T-helper 9 cell (primary cell): Measurements from ENCODE around the gene VSIR.

Source experiments
- DNase-seq: peaks from one replicate; pipeline ENCODE4 v3.0.0-alpha.2; 2020

The VSIR gene

DNA sequence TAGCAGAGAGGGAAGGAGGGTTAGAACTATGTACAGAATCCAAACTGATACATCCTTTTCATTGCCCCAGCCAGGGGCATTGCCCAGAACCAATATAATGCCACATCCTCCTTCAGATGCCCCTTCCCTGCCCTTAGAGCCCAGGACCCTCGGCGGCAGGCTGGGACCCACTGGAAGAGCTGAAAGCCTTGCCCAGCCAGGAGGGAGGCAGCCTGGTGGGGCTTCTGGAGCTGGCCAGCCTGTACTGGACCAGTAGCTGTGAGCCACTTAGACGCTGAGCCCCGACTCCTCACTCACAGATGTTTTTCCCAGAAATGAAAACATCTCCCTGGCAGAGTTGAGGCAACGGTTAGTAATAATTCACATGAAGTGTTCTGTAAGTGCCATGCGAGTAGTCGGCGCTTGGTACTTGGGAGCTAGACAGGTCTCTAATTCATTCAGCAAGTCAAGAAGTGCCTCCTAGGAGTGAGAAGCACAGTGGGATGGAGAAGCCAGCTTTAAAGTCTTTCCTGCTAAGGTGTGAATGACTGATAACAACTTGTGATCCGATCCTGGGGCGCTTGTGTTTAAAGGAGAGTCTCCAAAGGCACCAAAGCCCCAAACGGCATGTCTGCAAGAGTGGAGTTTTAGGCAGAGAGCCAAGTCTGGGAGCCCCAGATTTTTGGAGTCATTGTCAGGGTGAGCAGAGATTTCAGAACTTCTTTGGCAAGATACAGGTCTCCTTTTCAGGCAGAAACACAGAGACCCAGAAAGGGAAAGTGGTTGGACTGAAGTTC lies 9.8 kb downstream of the VSIR start:
- no peak for DNase-seq

DNA sequence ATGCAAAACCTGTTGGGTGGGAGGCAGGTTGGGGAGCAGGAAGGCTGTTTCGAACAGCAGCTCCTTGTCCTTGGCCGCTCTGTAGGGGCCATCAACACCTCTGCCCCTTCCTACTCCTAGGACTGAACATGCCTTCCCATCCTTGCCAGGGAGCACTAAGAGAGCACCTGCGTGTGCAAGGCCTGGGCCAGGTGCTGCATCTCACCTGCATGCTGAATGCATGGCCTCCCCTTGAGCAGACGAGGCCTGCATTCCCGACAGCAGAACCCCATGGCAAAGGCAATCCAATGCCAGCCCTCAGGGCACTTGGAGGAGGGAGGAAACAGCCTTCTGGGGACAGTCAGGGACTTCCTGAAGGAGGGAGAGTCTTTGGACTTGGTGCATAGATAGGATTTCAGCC lies 11.0 kb downstream of the VSIR start:
- DNase-seq, result no peak

DNA sequence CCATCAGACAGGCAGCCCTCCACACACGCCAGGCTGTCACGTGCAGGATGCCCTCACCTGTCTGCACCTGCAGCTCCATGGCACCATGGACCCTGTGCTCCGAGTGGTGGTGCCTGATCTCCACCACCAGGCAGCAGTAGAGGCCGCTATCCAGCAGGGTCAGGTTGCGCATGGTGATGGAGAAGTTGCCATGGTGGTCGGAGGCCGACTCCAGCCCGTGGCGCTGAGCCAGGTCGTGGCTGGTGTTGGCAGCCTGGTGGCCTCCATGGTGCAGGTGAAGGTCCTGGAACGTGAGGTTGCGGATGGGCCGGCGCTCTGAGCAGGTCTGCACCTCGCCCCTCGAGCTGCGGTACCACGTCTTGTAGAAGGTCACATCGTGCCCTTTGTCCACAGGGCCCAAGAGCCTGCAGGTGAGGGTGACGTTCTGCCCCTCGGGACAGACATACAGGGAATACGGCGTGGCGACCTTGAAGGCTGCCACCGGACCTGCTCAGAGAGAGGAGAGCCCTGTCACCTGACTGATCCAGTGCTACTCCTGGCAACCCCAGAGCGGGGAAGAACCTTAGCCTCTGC lies 11.7 kb downstream of the VSIR start:
- DNase-seq, result no peak

DNA sequence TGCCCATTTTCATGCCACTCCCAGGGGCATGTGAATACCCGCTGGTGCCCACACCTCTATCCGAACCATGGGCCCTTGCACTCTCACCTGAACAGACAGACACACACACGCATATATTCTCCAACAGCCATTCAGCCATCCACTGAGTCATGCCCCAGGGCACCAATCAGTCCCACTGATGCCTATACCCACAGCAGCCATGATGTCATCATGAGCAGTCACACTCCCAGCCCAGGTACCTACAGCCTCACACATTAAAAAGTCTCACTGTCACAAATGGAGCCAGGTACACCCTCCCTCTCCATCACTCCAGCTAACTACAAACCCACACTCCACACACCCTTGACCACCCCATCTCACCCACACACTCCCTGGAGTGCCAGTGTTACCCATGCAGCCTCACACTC lies 12.2 kb downstream of the VSIR start:
- no peak for DNase-seq

DNA sequence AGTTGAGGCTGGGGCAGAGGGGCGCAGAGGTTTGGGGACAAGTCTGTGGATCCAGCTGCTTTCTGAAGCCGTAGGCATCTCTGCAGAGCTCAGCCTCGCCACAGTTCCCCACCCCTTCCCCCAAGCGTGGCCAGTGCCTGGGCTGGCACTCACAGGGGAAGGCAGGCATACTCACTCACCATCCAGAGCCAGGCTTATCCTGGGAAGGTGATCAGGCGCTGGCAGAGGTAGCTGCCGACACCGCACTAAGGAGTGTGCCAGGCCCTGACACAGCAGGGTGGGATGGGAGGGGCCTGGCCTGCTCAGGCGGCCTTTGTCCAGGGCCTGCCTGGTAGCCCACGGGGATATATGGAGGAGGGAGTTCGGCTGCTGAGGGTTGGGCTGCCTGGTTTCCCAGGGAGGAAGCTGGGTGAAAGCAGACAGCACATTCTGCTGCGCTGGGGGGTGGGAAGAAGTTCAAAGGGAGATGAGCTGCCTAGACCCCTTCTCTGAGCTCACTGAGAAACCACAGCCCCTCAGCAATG lies 15.9 kb downstream of the VSIR start:
- no peak for DNase-seq

DNA sequence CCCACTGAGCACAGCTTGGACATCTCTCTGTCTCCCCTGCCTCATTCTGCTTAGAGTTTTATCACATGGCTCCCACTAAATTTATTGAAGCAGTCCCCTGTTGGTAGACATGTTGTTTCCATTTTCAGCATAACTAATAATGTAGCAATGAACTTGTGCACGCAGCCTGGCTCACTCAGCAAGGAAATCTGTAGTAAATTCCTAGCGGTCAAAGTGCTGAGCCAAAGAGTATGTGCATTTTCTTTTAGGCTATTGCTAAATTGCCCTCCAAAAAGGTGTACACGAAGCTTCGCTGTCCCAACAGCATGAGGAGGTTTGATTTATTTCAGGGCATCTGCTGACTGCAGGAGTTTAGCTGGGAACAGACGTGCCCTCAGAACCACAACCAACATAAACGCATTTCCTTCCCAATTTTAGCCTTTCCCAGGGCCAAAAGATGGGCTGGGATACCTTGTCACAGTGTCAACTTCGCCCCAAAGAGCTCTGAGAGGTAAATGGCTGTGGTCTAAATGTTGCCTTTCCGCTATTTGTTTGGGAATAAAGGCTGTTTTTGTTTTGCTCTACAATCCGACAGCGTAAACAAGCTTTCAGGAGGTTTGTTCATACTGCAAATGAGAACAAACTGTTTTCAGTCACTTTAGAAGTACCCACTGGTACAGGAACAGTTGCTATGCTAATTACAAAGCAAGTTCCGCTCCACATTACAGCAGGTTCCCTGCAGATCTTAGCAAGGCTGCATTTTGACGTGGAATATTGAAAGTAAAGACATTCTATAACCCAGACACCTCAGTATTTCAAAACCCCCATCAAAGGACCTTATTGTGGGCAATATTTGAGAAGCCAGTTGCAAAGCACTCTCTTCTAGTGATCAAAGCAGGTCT lies 16.8 kb downstream of the VSIR start:
- DNase-seq, result no peak

DNA sequence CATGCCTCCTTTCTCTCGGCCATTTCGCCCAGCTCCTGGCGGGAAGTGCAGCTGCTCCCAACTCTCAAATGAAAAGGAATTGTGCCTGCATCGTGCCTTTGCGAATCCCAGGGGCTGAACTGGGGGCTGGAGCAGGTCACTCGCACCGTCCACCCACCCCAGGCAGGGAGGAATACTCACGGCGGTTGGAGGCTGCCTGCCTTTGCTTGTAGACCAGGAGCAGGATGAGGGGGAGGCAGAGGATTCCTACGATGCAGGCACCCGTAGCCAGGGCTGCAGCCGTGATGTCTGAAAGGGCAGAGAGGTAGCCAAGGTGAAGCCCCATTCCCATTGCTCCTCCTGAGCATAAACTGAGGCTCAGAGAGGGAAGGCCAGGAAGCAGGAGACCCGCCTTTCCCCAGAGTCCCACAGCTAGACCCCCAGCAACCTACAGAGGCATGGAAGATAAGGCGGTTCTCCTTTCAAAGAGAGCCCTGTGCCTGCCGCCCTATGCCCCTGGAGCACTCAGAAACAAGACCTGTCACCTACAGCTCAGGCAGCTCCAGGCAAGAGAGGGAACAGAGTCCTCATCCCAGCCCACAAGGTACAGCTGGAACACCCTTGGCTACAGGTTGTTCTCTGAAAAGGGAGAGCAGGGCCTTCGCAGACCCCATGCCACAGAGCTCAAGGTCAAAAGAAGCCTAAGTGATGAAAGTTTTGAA lies 18.0 kb downstream of the VSIR start:
- no peak for DNase-seq

DNA sequence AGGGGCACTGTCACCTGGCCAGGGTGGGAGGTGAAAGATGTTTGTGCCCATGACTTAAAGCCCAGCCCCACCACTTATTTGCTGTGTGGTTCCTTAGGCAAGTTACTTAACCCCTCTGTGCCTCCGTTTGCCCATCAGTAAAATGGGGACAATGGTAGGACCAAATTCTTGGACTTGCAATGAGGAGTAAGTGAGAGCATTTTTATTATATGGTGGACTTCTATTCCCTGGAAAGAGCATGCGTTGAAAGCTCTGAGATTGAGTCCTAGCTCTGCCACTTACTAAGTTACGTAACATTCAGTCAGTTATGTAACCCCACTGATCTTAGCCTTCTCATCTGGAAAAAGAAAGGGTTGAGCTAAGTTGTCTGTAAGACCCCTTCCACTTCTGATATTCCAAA lies 18.8 kb downstream of the VSIR start:
- DNase-seq, result no peak

DNA sequence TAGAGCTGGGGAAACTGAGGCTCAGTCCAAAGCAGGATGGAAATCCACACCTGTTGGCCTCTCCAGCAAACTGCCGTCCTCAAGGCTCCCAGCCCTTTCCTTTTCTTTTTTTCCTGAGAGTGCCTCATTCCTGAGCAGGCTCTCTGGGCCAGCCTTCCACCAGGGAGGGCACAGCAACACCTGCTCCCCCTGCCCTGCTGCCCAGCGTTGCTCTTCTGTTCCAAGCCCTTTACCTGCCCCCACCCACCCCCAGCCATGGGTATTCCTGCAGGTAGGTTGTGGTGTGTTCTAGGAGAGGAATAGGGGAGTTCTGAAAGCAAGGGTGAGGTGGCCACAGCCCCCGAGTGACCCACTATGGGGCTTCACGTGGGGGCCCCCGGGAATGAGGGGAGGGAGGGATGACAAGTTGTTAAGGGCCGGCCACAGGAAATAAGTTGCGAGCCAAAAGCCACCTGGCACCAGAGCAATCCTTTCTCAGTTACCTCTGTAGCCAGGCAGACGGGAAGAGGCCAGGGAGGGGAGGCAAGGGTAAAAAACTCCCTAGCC lies 19.3 kb downstream of the VSIR start:
- DNase-seq, result no peak

DNA sequence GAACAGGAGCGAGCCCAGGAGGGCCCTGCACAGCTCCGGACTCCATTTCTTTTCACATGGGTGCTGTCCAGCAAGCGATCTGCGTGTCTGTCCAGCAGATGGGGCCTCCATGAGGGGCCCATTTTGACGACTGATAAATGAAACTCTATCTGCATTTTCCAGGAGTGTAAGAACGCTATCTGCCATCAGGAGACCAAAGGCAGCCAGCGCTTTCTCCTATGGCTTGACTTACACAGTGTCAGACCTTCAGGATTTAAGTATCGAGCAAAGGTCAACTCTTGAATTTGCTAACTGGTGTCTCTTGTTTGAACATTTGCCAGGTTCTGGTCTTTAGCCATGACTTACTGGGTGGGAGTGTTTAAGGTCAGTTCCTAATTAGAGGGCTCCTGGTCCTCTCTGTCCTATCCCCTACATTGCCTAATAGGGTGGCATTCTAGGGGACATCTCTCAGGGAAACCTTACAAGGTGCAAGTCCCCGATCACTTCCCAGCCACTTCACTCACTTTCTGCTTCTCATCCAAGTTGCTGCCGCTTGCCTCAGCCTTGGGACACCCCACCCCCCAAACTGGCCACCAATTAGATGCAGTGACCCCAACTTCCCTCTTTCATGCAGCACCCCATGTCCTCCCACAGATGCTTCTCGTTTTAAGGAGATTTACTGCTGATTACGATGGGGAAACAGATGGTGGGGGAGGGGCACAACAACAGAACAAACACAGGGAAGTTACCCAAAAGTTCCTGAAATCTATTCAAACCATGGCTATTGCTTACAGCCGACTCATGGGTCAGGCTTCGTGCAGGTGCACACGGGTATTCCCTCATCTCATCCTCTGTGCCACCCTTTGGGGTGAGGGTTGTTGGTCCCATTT lies 20.0 kb downstream of the VSIR start:
- DNase-seq, result no peak

DNA sequence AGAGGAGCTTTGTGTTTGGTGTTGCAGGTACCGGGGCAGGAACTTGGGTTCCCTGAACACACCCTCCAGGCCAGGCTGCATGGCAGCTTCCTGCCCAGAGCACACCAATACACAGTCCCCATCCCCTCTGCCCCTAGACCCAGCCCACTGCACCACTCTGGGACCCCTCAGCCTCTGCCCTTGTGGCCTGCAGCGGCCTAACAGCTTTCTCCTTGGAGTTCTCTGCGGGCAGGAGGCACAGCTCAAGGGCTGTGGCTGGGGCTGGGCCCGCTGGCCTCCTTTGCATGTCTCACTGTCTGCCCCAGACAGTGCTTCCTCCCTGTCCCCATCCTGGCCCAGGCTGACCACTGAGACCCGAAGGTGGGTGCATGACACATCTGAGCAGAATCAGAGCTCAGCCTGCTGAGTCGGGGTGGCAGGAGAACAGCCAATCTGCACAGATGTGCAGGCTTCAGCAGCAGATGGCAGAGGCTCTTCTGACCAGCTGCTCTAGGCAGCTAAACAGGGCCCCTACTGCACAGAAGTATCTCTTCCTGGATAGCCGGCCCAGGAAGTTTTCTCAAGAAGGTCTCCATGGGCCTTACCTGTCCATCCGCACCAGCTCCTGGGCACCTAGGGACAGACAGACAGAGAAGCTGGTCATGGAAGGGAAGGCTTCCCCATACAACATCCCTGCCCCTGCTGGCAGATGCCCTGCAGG lies 20.8 kb downstream of the VSIR start:
- no peak for DNase-seq

DNA sequence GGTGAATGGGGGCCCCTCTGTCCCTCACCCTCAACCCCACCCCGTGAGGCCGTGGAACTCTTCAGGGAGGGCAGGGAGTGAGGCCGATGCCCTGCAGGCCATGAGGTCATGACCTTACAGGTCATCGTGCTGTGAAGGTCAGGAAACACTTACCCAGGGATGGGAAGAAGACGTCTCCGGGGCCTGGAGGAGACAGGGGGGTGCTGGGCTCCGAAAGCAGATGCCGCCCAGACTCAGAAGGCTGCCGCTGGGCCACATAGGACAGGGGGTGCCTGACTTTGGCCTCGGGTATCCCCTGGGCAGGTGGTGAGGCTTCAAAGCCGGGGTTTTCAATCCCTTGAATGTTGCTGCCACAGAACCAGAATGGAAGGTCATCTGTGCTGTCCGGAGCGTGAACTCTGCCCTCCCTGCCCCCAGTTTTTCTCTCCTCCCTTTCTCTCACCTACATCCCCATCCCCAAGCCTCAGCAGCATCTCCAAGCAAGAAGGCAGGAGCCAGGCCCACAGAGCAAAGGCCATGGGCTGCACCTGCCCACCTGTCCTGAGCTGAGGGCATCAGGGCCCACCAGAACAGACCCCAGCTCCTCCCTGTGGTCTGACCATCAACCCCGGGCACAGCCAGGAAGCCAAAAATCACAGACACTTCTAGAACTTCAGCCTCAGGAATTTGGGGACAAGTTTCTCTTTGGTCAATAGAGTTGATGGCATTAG lies 21.6 kb downstream of the VSIR start:
- no peak for DNase-seq

DNA sequence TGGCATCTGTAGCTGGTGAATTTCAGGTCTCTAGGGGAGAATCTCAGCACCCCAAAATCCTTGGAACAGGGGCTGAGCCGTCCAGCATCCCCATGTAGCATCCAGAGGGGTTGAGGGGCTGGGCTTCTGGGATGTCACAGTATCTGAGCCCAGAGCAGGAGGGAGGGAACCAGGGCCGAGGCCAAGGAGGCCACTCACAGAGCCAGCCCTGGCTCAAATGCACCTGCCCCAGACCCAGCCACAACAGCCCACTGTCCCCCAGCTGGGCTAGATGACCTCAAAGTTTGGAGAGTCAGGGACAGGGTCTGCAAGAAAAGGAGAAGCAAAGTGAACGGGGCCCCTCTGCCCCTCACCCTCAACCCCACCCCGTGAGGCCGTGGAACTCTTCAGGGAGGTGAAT lies 22.3 kb downstream of the VSIR start:
- DNase-seq, result no peak

DNA sequence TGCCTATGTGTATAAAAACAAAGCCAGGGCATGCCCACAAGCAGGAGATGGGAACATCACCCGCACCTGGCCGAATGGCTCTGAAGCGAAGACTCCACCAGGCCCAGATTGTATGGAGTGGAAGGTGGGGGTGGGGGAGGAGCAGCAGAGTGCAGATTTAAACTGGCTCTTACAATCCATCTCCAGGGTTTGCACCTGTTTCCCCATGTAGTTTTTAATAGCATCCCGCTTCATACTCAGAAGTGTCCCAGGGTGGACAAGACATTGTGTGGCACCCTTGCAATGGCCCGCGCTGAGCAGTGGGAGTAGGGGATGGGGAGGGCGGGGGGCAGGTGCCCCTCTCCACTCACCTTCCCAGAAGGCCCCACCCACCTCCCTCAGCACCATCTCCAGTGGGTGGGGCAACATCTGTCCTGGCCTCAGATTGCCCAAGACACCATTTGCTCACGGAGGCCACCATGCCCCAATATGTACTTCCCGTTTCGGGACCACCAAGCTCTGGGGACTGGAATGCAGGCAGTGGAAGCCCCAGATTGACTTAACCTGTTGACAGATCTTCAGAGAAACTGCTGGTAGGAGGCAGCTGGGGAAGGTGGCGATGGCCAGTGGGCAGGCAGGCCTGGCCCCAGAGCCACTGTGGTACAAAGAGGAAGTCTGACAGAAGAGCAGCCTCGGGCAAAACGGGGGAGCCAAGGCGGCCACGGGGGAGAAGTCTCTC lies 23.0 kb downstream of the VSIR start:
- no peak for DNase-seq

DNA sequence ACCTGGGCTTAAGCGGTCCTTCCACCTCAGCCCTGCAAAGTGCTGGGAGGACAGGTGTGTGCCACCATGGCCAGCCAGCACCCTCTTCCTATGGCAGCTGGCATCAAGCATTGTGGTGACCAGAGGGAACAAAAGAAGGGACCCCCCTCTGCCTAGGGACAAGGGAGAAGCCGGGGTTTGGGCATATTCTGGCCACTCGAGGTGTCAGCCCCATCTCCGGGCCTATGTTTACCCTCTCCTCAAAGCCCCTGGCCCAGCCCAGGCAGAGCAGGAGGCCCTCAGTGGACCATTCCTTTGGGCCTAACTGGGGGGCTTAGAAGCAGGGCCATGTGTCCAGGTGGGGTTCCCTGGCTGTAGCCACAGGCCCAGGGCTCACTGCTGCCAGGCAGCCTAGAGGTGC lies 23.9 kb downstream of the VSIR start:
- no peak for DNase-seq

DNA sequence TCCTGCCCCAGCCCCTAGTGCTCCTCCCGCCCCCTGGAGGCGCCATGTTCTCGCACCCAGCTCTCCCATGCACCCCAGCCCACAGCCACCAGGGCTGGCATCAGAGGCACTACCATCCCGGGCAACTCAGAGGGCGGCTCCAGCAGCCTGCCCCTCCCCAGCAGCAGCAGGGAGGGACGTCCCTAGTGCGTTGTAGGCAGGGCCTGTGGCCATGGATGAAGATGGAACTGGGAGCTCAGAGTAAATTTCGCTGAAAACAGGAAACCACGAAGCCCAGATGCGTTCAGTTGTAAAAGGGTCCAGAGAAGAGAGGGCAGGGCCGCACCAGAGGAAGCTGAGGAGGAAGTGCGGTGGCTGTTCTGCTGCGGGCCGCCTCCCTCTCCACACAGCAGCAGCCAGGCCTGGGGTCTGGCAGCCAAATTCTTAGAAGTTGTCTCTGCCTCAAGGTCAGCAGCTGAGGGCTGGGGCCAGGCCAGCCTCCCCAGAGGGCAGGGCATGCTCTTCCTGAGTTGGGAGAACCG lies 24.6 kb downstream of the VSIR start:
- peak; percentile 57 for DNase-seq

DNA sequence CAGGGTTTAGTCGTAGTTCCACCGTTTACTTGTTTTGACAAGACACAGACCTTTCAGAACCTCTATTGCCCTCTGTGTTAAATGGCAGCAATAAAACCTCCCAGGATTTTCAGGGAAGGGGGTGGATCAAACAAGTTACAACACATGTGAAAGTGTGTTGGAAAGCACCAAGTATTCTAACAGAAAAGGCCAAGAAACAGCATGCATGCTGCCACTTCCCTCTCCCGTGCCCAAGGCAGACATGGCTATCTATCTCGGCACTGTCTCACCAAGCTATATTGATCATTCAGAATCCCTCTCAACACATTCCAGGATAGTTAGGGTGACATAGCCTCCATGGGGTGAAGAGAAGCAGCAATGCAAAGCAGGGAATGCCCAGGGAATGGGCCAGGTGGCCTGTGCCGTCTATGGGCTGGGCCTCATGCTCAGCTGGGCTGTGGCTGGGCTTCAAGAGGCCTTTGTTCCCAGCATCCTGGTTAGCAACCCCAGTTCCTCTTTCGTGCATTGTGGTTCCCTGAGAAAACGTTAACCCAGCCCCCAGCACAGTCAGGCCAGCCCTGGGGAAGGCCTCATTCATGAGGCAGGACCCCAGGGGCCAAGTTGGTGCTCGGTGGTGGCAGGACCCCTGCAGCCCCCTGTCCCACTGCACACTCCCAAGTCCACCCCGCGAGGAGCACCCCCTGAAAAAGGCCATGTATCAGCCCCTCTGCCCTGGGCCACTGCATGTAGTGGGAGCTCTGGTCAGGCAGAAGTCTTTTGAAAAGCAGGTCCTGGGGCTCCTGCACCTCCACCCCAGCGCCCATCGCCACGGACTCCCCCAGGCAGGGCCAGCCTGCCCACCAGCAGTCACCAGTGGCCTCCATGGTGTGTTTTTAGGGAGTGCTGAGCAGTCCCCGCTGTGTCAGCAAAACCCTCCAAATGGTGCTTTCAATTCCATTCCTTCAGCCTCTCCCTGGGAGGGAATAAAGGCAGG lies 25.5 kb downstream of the VSIR start:
- no peak for DNase-seq

DNA sequence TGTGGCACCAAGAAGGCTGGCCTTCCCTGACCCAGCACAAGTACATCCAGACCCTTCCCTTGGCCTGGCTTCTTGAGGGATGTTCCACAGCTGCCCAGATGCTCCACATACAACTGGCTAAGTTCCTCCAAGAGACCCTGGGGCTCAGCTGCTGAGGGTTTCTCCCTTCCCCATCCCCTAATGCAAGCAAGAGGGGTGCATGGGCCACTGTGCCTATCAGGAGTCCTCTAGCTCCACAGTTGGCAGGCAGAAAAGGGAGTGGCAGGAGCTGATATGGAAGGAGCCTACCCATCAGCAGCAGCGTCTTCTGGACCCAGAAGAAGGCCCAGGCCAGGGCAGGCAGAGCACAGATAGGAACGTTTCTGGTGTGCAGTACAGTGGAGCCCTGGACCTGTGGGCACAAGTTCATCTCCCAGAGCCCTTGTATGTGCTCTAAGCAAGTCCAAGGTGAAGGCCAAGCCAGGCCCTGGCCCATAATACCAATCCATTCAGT lies 26.2 kb downstream of the VSIR start:
- DNase-seq, result no peak
